ENCODE measurements around the gene NOB1. TPM values are rescaled to one million over a fixed set of nuclear protein-coding genes. Genes with fewer than 3 reads are reported as not detected.

The NOB1 gene
- total and polyA plus RNA-seq, 2 of the 4 experiments (the other 2 are of a cell fraction) = 47.0 to 58.1 TPM

DNA sequence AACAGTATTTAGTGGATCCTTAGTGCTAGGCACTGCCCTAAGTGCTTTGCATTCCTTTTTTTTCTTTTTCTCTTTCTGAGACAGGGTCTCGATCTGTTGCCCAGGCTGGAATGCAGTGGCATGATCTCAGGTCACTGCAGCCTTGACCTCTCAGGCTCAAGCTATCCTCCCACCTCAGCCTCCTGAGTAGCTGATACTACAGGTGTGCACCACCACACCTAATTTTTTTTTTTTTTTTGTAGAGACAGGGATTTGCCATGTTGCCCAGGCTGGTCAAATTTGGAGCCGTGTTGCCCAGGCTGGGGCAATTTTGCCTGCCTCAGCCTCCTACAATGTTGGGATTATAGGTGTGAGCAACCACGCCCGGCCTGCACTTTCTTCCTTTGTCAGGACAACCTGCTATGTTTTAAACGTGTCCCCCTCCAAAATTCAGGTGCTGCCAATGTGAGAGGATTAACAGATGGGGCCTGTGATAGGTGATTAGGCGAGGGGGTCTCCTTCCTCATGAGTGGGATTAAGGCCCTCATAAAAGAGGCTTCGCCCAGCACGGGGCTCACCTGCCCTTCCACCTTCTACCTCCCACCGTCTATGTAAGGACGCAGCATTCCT, 33.8 kb downstream of the NOB1 start:
- H3K79me1 ChIP-seq (ENCODE audit: low read depth in 1 of 2, low read length in 2 of 2) = peaks cover 21 to 73% of the 10 kb centered on the region in 2 experiments
- H3K27ac ChIP-seq (ENCODE audit: insufficient read depth, low read length) = no peak overlapping the region
- H3K4me1 ChIP-seq (ENCODE audit: control insufficient read depth, insufficient read depth, low read length) = peaks cover 4% of the 10 kb centered on the region; the same call in 1 of the 2 replicates
- peak overlapping the region; percentile 48 for H2AK9ac ChIP-seq (replicated peaks; ENCODE audit: low read depth, low read length, poor library complexity)
- no peak overlapping the region for H3K4me3 ChIP-seq (ENCODE audit: insufficient read depth, low read depth, low read length)
- no peak overlapping the region for H4K91ac ChIP-seq (ENCODE audit: insufficient read depth, low read depth, low read length)
- no peaks in the 10 kb centered on the region for H3K27me3 ChIP-seq (ENCODE audit: control insufficient read depth, insufficient read depth, low read length)
- no peak overlapping the region for H3K14ac ChIP-seq (replicated peaks; ENCODE audit: low read depth, low read length)
- H3K4me2 ChIP-seq (ENCODE audit: low read depth, low read length) = no peak overlapping the region
- no peak overlapping the region for H3K4ac ChIP-seq (ENCODE audit: low read depth, low read length)
- no peaks in the 10 kb centered on the region for H3K9me3 ChIP-seq (ENCODE audit: control insufficient read depth, insufficient read depth, low read length)
- H2AFZ ChIP-seq (replicated peaks; ENCODE audit: low read length, poor library complexity) = no peak overlapping the region
- no peak overlapping the region for H4K8ac ChIP-seq (ENCODE audit: low read depth in 2 of 2, low read length in 2 of 2)
- H3K36me3 ChIP-seq (ENCODE audit: control insufficient read depth, insufficient read depth, low read length) = peaks cover 30% of the 10 kb centered on the region
- dilution Hi-C loops (cut with HindIII; ENCODE audit: low sequenced_read_pairs, unreplicated experiment) = no loop called here
- H3K56ac ChIP-seq (ENCODE audit: extremely low read depth, insufficient read depth, low read length) = no peak overlapping the region
- no peak overlapping the region for H2BK20ac ChIP-seq (ENCODE audit: low read depth, low read length)
- no peak overlapping the region for H3K9ac ChIP-seq (ENCODE audit: low read depth, low read length)
- POLR2A ChIA-PET (ENCODE audit: unreplicated experiment) = no interaction called here
- no peak overlapping the region for H2BK5ac ChIP-seq (ENCODE audit: low read depth, low read length, poor library complexity, severe bottlenecking)
- in situ Hi-C loops (cut with MboI; ENCODE audit: low sequenced_read_pairs) = no loop called here
- no peak overlapping the region for H2AK5ac ChIP-seq (ENCODE audit: low read depth, low read length)
- WGBS, 2 experiments (ENCODE audit: extremely low coverage in 2 of 2, insufficient read length in 1 of 2) = no CpG with 5 or more reads among the region's 10 CpGs
- no peak for DNase-seq
- intact Hi-C loops (cut with micrococcal nuclease) = no loop called here
- H4K20me1 ChIP-seq (ENCODE audit: insufficient read depth, low read length) = peaks cover 37% of the 10 kb centered on the region; the same call in 1 of the 2 replicates
- TF ChIP-seq NFE2L2 (IDR thresholded peaks at IDR 0.05; ENCODE audit: low read depth, low read length) (no peak), MAFK (IDR thresholded peaks at IDR 0.05; ENCODE audit: low read depth, low read length) (no peak), POLR2A (IDR thresholded peaks at IDR 0.05; ENCODE audit: low read depth, low read length) (no peak), SMC3 (IDR thresholded peaks at IDR 0.05; ENCODE audit: low read depth, low read length) (no peak), MAZ (IDR thresholded peaks at IDR 0.05; ENCODE audit: borderline replicate concordance, low read depth, low read length) (no peak), RFX5 (IDR thresholded peaks at IDR 0.05; ENCODE audit: low read depth, low read length) (no peak)
- TF ChIP-seq, protein P1, sequence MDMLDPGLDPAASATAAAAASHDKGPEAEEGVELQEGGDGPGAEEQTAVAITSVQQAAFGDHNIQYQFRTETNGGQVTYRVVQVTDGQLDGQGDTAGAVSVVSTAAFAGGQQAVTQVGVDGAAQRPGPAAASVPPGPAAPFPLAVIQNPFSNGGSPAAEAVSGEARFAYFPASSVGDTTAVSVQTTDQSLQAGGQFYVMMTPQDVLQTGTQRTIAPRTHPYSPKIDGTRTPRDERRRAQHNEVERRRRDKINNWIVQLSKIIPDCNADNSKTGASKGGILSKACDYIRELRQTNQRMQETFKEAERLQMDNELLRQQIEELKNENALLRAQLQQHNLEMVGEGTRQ (IDR thresholded peaks at IDR 0.05; ENCODE audit: low read depth, low read length) = no peak
- no peak overlapping the region for H2BK15ac ChIP-seq (ENCODE audit: low read depth, low read length)
- H3K23ac ChIP-seq (ENCODE audit: low read depth, low read length) = no peak overlapping the region
- H2BK120ac ChIP-seq (ENCODE audit: low read depth, low read length) = no peak overlapping the region
- H3K18ac ChIP-seq (ENCODE audit: low read depth, low read length) = no peak overlapping the region
- no peak; the same call in 1 of the 2 replicates for ATAC-seq (ENCODE audit: low read depth)
- no peak overlapping the region for H4K5ac ChIP-seq (ENCODE audit: low read depth, low read length)
- peaks cover 6% of the 10 kb centered on the region; the same call in 1 of the 2 replicates for H3K9me1 ChIP-seq (ENCODE audit: insufficient read depth, low read length)
- CTCF ChIA-PET = no interaction called here
- BruUV-seq (replicated peaks) = no TSS peak

Data from IMR-90 (cell line).